ENCODE data around the gene PTK6.
"Not testable (repeated sequence)": the region's sequence is repeated elsewhere in the genome, so short reads cannot be mapped to it uniquely, and the experiment has no call there.

Gene PTK6

GRCh38 chr20:63491635-63492230, 45.4 kb downstream of the PTK6 start:
- no peak for DNase-seq

- no peak for DNase-seq
Measured at GRCh38 chr20:63491078-63491477, 46.1 kb downstream of the PTK6 start.

- DNase-seq, result no peak
Measured at GRCh38 chr20:63490416-63490815, 46.8 kb downstream of the PTK6 start.

- no peak for DNase-seq
Measured at GRCh38 chr20:63488315-63489251, 48.6 kb downstream of the PTK6 start.

GRCh38 chr20:63487781-63488241, 49.4 kb downstream of the PTK6 start:
- no peak for DNase-seq

- no peak for DNase-seq
Measured at GRCh38 chr20:63487116-63487764, 49.9 kb downstream of the PTK6 start.

GRCh38 chr20:63486300-63486855, 50.8 kb downstream of the PTK6 start:
- no peak for DNase-seq

- DNase-seq, result no peak
Measured at GRCh38 chr20:63484651-63485403, 52.3 kb downstream of the PTK6 start.

- DNase-seq, result no peak
Measured at GRCh38 chr20:63484236-63484635, 52.9 kb downstream of the PTK6 start.

- DNase-seq, result no peak
Measured at GRCh38 chr20:63483834-63484233, 53.3 kb downstream of the PTK6 start.

GRCh38 chr20:63482021-63482587, 55.1 kb downstream of the PTK6 start:
- DNase-seq, result no peak

- no peak for DNase-seq
Measured at GRCh38 chr20:63481503-63481902, 55.7 kb downstream of the PTK6 start.

GRCh38 chr20:63479695-63480419, 57.3 kb downstream of the PTK6 start:
- not testable (repeated sequence) for DNase-seq

GRCh38 chr20:63478346-63479302, 58.6 kb downstream of the PTK6 start:
- no peak for DNase-seq

Data from activated CD8-positive, alpha-beta memory T cell treated with anti-CD3 and anti-CD28 coated beads for 24 hours (primary cell).